ENCODE measurements around the gene SUGCT. TPM values are rescaled to one million over a fixed set of nuclear protein-coding genes. Genes with fewer than 3 reads are reported as not detected.
A peak's percentile ranks its signal among the peaks of the same experiment; 100 is the strongest.

The SUGCT gene
- total and polyA plus RNA-seq, 2 of the 13 experiments (the other 11 are each of a cell fraction or from before 2014, with no cell fraction given): 10.1 to 22.2 TPM

DNA sequence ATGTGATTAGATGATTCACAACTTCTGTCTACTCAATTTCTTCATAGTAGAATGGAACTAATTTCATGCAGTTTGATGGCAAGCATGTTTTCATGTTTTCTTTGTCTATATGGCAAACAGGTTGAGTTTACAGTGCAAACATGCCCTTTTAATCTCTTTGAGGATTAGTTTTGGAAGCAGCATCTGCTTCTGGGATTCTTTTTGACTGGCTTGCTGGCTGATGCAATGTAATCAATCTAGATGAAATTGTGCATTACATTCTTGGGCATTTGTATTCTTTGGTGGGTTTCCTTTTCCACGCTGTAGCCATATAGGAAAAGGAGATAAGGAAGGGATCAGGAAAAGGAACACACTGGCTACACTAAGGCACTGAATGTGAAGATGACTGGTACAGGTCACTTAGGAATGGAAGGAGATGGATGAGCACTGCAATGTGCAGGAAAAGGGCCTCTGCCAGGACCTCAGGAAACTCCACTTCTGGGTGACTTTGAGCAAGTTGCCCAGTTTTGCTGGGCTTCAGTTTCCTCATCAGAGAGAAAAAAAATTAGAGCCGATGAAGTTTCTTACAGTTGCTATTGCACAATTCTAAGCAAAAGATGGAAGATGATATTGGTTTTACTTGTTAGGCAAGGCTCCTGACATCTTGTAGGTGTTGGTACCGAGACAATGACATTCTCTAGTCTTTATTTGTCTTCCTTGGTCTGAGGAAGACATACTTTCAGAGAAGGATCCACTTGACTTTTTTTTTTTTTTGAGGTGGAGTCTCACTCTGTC lies 269.1 kb downstream of the SUGCT start (continued):
- TF ChIP-seq, protein P1, sequence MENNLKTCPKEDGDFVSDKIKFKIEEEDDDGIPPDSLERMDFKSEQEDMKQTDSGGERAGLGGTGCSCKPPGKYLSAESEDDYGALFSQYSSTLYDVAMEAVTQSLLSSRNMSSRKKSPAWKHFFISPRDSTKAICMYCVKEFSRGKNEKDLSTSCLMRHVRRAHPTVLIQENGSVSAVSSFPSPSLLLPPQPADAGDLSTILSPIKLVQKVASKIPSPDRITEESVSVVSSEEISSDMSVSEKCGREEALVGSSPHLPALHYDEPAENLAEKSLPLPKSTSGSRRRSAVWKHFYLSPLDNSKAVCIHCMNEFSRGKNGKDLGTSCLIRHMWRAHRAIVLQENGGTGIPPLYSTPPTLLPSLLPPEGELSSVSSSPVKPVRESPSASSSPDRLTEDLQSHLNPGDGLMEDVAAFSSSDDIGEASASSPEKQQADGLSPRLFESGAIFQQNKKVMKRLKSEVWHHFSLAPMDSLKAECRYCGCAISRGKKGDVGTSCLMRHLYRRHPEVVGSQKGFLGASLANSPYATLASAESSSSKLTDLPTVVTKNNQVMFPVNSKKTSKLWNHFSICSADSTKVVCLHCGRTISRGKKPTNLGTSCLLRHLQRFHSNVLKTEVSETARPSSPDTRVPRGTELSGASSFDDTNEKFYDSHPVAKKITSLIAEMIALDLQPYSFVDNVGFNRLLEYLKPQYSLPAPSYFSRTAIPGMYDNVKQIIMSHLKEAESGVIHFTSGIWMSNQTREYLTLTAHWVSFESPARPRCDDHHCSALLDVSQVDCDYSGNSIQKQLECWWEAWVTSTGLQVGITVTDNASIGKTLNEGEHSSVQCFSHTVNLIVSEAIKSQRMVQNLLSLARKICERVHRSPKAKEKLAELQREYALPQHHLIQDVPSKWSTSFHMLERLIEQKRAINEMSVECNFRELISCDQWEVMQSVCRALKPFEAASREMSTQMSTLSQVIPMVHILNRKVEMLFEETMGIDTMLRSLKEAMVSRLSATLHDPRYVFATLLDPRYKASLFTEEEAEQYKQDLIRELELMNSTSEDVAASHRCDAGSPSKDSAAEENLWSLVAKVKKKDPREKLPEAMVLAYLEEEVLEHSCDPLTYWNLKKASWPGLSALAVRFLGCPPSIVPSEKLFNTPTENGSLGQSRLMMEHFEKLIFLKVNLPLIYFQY (CRISPR knock-in tag; IDR thresholded peaks at IDR 0.05; ENCODE audit: borderline replicate concordance): peak; percentile 67; the same call in 1 of the 2 replicates
- peak; percentile 97 for TF ChIP-seq AHDC1 (CRISPR knock-in tag; IDR thresholded peaks at IDR 0.05; ENCODE audit: borderline replicate concordance)
- no peak for TF ChIP-seq HNRNPH1 (optimal IDR thresholded peaks at IDR 0.05; ENCODE audit: low read depth, low read length)
- TF ChIP-seq CREM (IDR thresholded peaks at IDR 0.05): peak; percentile 63
- no peak for TF ChIP-seq CREM (CRISPR knock-in tag; IDR thresholded peaks at IDR 0.05)
- TF ChIP-seq SP4 (CRISPR knock-in tag; IDR thresholded peaks at IDR 0.05): no peak
- peak; percentile 49 for TF ChIP-seq ASH2L (IDR thresholded peaks at IDR 0.05; ENCODE audit: insufficient read length, low read depth, low read length)
- TF ChIP-seq ZNF101 (CRISPR knock-in tag; IDR thresholded peaks at IDR 0.05; ENCODE audit: borderline replicate concordance, low read depth): no peak
- TF ChIP-seq, protein P2, sequence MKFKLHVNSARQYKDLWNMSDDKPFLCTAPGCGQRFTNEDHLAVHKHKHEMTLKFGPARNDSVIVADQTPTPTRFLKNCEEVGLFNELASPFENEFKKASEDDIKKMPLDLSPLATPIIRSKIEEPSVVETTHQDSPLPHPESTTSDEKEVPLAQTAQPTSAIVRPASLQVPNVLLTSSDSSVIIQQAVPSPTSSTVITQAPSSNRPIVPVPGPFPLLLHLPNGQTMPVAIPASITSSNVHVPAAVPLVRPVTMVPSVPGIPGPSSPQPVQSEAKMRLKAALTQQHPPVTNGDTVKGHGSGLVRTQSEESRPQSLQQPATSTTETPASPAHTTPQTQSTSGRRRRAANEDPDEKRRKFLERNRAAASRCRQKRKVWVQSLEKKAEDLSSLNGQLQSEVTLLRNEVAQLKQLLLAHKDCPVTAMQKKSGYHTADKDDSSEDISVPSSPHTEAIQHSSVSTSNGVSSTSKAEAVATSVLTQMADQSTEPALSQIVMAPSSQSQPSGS (CRISPR knock-in tag; IDR thresholded peaks at IDR 0.05): peak; percentile 78
- no peak for TF ChIP-seq ARNT (IDR thresholded peaks at IDR 0.05)
- peak; percentile 61 for TF ChIP-seq SAP130 (CRISPR knock-in tag; IDR thresholded peaks at IDR 0.05; ENCODE audit: low read depth)
- peak; percentile 53 for TF ChIP-seq TCF7 (IDR thresholded peaks at IDR 0.05; ENCODE audit: low read depth)
- TF ChIP-seq HNRNPL (IDR thresholded peaks at IDR 0.05; ENCODE audit: low read depth, low read length): no peak
- TF ChIP-seq, protein P3, sequence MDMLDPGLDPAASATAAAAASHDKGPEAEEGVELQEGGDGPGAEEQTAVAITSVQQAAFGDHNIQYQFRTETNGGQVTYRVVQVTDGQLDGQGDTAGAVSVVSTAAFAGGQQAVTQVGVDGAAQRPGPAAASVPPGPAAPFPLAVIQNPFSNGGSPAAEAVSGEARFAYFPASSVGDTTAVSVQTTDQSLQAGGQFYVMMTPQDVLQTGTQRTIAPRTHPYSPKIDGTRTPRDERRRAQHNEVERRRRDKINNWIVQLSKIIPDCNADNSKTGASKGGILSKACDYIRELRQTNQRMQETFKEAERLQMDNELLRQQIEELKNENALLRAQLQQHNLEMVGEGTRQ (IDR thresholded peaks at IDR 0.05; ENCODE audit: low read depth, low read length): no peak
- TF ChIP-seq, protein P3 (CRISPR knock-in tag; IDR thresholded peaks at IDR 0.05; ENCODE audit: borderline replicate concordance): no peak
